HG02678 (cell line): ENCODE measurements around the gene JMJD8.

Experiments
- ATAC-seq: cut with Tn5 transposase; IDR thresholded peaks from one replicate; pipeline ENCODE4 v1.9.1; 2021; ENCODE audit warnings: mild to moderate bottlenecking, moderate library complexity; ENCODE audit not compliant: unreplicated experiment

JMJD8 gene

GRCh38 chr16:644556-644955 is 39.6 kb downstream of the JMJD8 start:
- no peak for ATAC-seq

- no peak for ATAC-seq
Observed at GRCh38 chr16:643050-643368, 41.1 kb downstream of the JMJD8 start.

GRCh38 chr16:642189-643049 is 41.7 kb downstream of the JMJD8 start:
- ATAC-seq = peak; percentile 41

GRCh38 chr16:641326-642188 is 42.6 kb downstream of the JMJD8 start, which contains the start of gene MCRIP2:
Gene MCRIP2 (plus strand): TSS chr16:641828. CDS start chr16:641992, 164 bp downstream.
- peak; percentile 59 for ATAC-seq

- no peak for ATAC-seq
Observed at GRCh38 chr16:640614-641013, 43.5 kb downstream of the JMJD8 start.

- no peak for ATAC-seq
Observed at GRCh38 chr16:638836-639235, 45.3 kb downstream of the JMJD8 start.

- ATAC-seq = no peak
Observed at GRCh38 chr16:638034-638543, 46.0 kb downstream of the JMJD8 start.

- no peak for ATAC-seq
Observed at GRCh38 chr16:637081-638018, 46.8 kb downstream of the JMJD8 start.

GRCh38 chr16:636206-637080 is 47.7 kb downstream of the JMJD8 start, which contains the start of gene METTL26:
Gene METTL26 (minus strand): TSS chr16:636305. CDS start chr16:636290, 15 bp downstream.
- ATAC-seq = peak; percentile 73

GRCh38 chr16:635573-636205 is 48.4 kb downstream of the JMJD8 start:
- ATAC-seq = peak; percentile 10

- no peak for ATAC-seq
Observed at GRCh38 chr16:634996-635395, 49.1 kb downstream of the JMJD8 start.

- ATAC-seq = no peak
Observed at GRCh38 chr16:634051-634670, 50.0 kb downstream of the JMJD8 start.

- ATAC-seq = no peak
Observed at GRCh38 chr16:633336-634050, 50.6 kb downstream of the JMJD8 start.

- no peak for ATAC-seq
Observed at GRCh38 chr16:632486-633335, 51.4 kb downstream of the JMJD8 start.

- no peak for ATAC-seq
Observed at GRCh38 chr16:631808-632358, 52.3 kb downstream of the JMJD8 start.
